Transverse colon (tissue), 4 donors: Measurements from ENCODE around the gene MDP1. TPM values are rescaled to one million over a fixed set of nuclear protein-coding genes. Genes with fewer than 3 reads are reported as not detected.

Source experiments
- DNase-seq: peaks from one replicate; pipeline ENCODE4 v3.0.0-alpha.2; 2019
- H3K27ac ChIP-seq, 4 donors: fragments of 200-600 bp; sonication (generic); 2 replicates each; pipeline ENCODE4 v1.5.1; 2016 to 2018; ENCODE audit warnings: inconsistent platforms in 4 of 4
- H3K27me3 ChIP-seq: fragments of 200-600 bp; sonication (generic); 2 replicates; pipeline ENCODE4 v1.5.1; 2017; ENCODE audit warnings: inconsistent platforms
- H3K36me3 ChIP-seq, 4 donors: fragments of 200-600 bp; sonication (generic); 2 replicates each; pipeline ENCODE4 v1.5.1; 2017 to 2019; ENCODE audit warnings: inconsistent platforms in 4 of 4
- H3K4me1 ChIP-seq, 4 donors: fragments of 200-600 bp; sonication (generic); 2 replicates each; pipeline ENCODE4 v1.5.1; 2017 to 2020; ENCODE audit warnings: inconsistent platforms in 4 of 4
- H3K4me3 ChIP-seq, 4 donors: fragments of 200-600 bp; sonication (generic); 1 replicate in 1 of 4; 2 replicates in 3 of 4; pipeline versions ENCODE4 v1.5.1 to v1.6.1; 2017 to 2019; ENCODE audit warnings: inconsistent platforms in 4 of 4
- H3K9me3 ChIP-seq, 2 donors: fragments of 200-600 bp; sonication (generic); 2 replicates each; pipeline ENCODE4 v1.5.1; 2017 to 2019; ENCODE audit warnings: inconsistent platforms in 2 of 2
- EP300 ChIP-seq: sonication (generic); formaldehyde crosslinking; IDR thresholded peaks from one replicate; pipeline ENCODE4 v1.6.1; 2017; ENCODE audit warnings: antibody characterized with exemption, low read depth
- POLR2A ChIP-seq: fragments of 450-650 bp; IDR thresholded peaks from one replicate; pipeline ENCODE4 v1.6.1; 2016; ENCODE audit warnings: antibody characterized with exemption, mild to moderate bottlenecking, moderate library complexity
- POLR2AphosphoS5 ChIP-seq, 3 donors: sonication (generic); formaldehyde crosslinking; IDR thresholded peaks; one replicate each; pipeline ENCODE4 v1.6.1; 2016; ENCODE audit warnings: antibody characterized with exemption in 3 of 3
- WGBS, 2 donors: methylation state at CpG; one replicate each; pipeline ENCODE4 v1.1.5; 2018; ENCODE audit warnings: low coverage in 1 of 2; 5-methylcytosine and 5-hydroxymethylcytosine counted together
- in situ Hi-C, 4 donors: fragments of 200-750 bp; cut with MboI; loops; one replicate each; pipeline versions ENCODE4 v1.15.0 to v1.15.1; 2017; ENCODE audit warnings: low sequenced_read_pairs in 3 of 4, low pct_ligation_motif_present in 1 of 4, low pct_unique_long_range_greater_than_20kb in 1 of 4
- intact Hi-C: fragments of 100-400 bp; cut with DNase I; formaldehyde crosslinking; loops from one replicate; pipeline ENCODE4 v1.15.1; 2023; ENCODE audit warnings: low total_unique reads
- small RNA-seq, 4 donors: library from RNA; depleted of rRNA; stranded (forward); fragments of <200 nt; gene quantifications; one replicate each; pipeline ENCODE3, GENCODE V24; 2016
- total RNA-seq, 4 donors: library from RNA; depleted of rRNA; stranded (reverse); fragments of >200 nt; gene quantifications; one replicate each; pipeline ENCODE4 v1.1.0, GENCODE V29; 2016
- TF ChIP-seq, protein P1 (sequence below), 5 experiments: fragments of 200-600 bp in 3 of 5; fragments of 450-650 bp in 2 of 5; sonication (generic) in 3 of 5; IDR thresholded peaks; 1 replicate in 2 of 5; 2 replicates in 3 of 5; pipeline ENCODE4 v1.5.1; 2016 to 2017; ENCODE audit warnings: antibody characterized with exemption in 5 of 5, inconsistent platforms in 3 of 5, mild to moderate bottlenecking in 2 of 5, moderate library complexity in 1 of 5

The MDP1 gene
- total RNA-seq, 4 donors from 2014 or later: 11.1 to 116 (median 40.2) TPM

DNA sequence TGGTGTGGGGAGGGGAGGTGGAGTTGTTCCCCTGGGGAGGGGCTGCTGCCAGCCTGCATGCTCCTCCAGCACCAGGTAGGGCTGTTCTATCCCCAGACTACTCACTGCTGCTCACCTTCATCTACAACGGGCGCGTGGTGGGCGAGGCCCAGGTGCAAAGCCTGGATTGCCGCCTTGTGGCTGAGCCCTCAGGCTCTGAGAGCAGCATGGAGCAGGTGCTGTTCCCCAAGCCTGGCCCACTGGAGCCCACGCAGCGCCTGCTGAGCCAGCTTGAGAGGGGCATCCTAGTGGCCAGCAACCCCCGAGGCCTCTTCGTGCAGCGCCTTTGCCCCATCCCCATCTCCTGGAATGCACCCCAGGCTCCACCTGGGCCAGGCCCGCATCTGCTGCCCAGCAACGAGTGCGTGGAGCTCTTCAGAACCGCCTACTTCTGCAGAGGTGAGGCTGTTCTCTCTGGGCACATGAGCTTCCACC, 51.3 kb downstream of the MDP1 start:
- in situ Hi-C loops (no loop called here), intact Hi-C loops (no loop called here)
- Histone ChIP-seq H3K4me3 (no peak overlapping the region), H3K9me3 (no peaks in the 10 kb centered on the region), H3K36me3 (peaks cover 0 to 50% (median 15%) of the 10 kb centered on the region in 4 donors), H3K27ac (no peak overlapping the region), H3K27me3 (no peaks in the 10 kb centered on the region), H3K4me1 (peaks cover 22 to 32% (median 24%) of the 10 kb centered on the region in 4 donors)
- no peak for DNase-seq
- TF ChIP-seq POLR2A: no peak
- TF ChIP-seq EP300: no peak
- no peak for TF ChIP-seq POLR2AphosphoS5 (IDR thresholded peaks at IDR 0.05)
- TF ChIP-seq, protein P1, sequence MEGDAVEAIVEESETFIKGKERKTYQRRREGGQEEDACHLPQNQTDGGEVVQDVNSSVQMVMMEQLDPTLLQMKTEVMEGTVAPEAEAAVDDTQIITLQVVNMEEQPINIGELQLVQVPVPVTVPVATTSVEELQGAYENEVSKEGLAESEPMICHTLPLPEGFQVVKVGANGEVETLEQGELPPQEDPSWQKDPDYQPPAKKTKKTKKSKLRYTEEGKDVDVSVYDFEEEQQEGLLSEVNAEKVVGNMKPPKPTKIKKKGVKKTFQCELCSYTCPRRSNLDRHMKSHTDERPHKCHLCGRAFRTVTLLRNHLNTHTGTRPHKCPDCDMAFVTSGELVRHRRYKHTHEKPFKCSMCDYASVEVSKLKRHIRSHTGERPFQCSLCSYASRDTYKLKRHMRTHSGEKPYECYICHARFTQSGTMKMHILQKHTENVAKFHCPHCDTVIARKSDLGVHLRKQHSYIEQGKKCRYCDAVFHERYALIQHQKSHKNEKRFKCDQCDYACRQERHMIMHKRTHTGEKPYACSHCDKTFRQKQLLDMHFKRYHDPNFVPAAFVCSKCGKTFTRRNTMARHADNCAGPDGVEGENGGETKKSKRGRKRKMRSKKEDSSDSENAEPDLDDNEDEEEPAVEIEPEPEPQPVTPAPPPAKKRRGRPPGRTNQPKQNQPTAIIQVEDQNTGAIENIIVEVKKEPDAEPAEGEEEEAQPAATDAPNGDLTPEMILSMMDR (IDR thresholded peaks at IDR 0.05): no peak
- 89% methylated on average over 14 of the region's 14 CpGs; no CpG with 5 or more reads in 1 of the 2 donors for WGBS, 2 donors

Small RNAs within 50 kb of the gene (small RNA-seq; reads per million reads assigned to genes)
- gene AL136295.4 (0 reads per million in 4 donors), gene CHMP4A (0 reads per million in 4 donors), gene IPO4 (0 to 0.28 (median 0) reads per million in 4 donors), gene IRF9 (0 to 0.12 (median 0) reads per million in 4 donors), gene MDP1 (0 reads per million in 4 donors)

Other genes starting within 250 kb of the MDP1 start
- 10 to 100 TPM; 18.1 to 38.9 (median 27.6) TPM for gene DHRS4L2, start 227.1 kb downstream of the MDP1 start, total RNA-seq
- 1 to 10 TPM in 3 of 4 donors, under 1 TPM in 1; 0.20 to 4.1 (median 3.0) TPM for gene CARMIL3, start 164.1 kb downstream of the MDP1 start, total RNA-seq
- gene CPNE6, start 144.5 kb downstream of the MDP1 start, total RNA-seq: 1 to 10 TPM in 1 of 4 donors, not detected in 3; 3.4 TPM
- 100 to 1,000 TPM in 3 of 4 donors, 10 to 100 TPM in 1; 74.4 to 238 (median 130) TPM for gene PCK2, start 121.8 kb downstream of the MDP1 start, total RNA-seq
- gene DCAF11, start 101.3 kb downstream of the MDP1 start, total RNA-seq: 100 to 1,000 TPM in 3 of 4 donors, 10 to 100 TPM in 1; 86.4 to 267 (median 198) TPM
- gene NRL, start 101.1 kb downstream of the MDP1 start, total RNA-seq: 1 to 10 TPM in 3 of 4 donors, not detected in 1; 1.1 to 2.9 (median 1.6) TPM
- gene FITM1, start 85.4 kb downstream of the MDP1 start, total RNA-seq: 1 to 10 TPM in 2 of 4 donors, not detected in 2; 1.4 to 1.6 TPM
- 100 to 1,000 TPM in 2 of 4 donors, 10 to 100 TPM in 2; 38.8 to 198 (median 132) TPM for gene PSME1, start 79.9 kb downstream of the MDP1 start, total RNA-seq
- gene EMC9, start 74.5 kb downstream of the MDP1 start, total RNA-seq: 10 to 100 TPM in 2 of 4 donors, 1 to 10 TPM in 1, not detected in 1; 2.2 to 15.4 (median 12.3) TPM
- 10 to 100 TPM; 59.5 to 69.8 (median 68.5) TPM for gene PSME2, start 69.5 kb downstream of the MDP1 start, total RNA-seq
- gene RNF31, start 68.6 kb downstream of the MDP1 start, total RNA-seq: 100 to 1,000 TPM in 1 of 4 donors, 10 to 100 TPM in 3; 56.7 to 258 (median 71.2) TPM
- 10 to 100 TPM; 44.2 to 81.9 (median 52.4) TPM for gene IRF9, start 54.8 kb downstream of the MDP1 start, total RNA-seq
- gene REC8, start 44.0 kb downstream of the MDP1 start, total RNA-seq: 100 to 1,000 TPM in 1 of 4 donors, 10 to 100 TPM in 3; 11.3 to 112 (median 31.2) TPM
- 10 to 100 TPM in 3 of 4 donors, 1 to 10 TPM in 1; 10.0 to 60.5 (median 37.3) TPM for gene IPO4, start 27.2 kb downstream of the MDP1 start, total RNA-seq
- gene TM9SF1, start 20.6 kb downstream of the MDP1 start, total RNA-seq: 100 to 1,000 TPM in 1 of 4 donors, 10 to 100 TPM in 3; 32.9 to 127 (median 63.9) TPM
- gene TSSK4, start 10.4 kb downstream of the MDP1 start, total RNA-seq: not detected
- 10 to 100 TPM in 3 of 4 donors, 1 to 10 TPM in 1; 7.0 to 81.3 (median 59.0) TPM for gene CHMP4A, start 2.6 kb downstream of the MDP1 start, total RNA-seq
- 100 to 1,000 TPM in 1 of 4 donors, 10 to 100 TPM in 3; 42.2 to 113 (median 69.9) TPM for gene NEDD8, start 16.3 kb upstream of the MDP1 start, total RNA-seq
- gene GMPR2, start 16.9 kb upstream of the MDP1 start, total RNA-seq: 10 to 100 TPM in 3 of 4 donors, 1 to 10 TPM in 1; 4.2 to 72.5 (median 46.3) TPM
- 100 to 1,000 TPM in 1 of 4 donors, 10 to 100 TPM in 3; 26.9 to 120 (median 42.2) TPM for gene TINF2, start 26.6 kb upstream of the MDP1 start, total RNA-seq
- 10 to 100 TPM in 1 of 4 donors, 1 to 10 TPM in 2, not detected in 1; 1.4 to 96.5 (median 2.2) TPM for gene TGM1, start 47.1 kb upstream of the MDP1 start, total RNA-seq
- gene RABGGTA, start 55.5 kb upstream of the MDP1 start, total RNA-seq: 100 to 1,000 TPM in 1 of 4 donors, 10 to 100 TPM in 3; 47.3 to 227 (median 53.0) TPM
- gene DHRS1, start 83.7 kb upstream of the MDP1 start, total RNA-seq: 100 to 1,000 TPM in 1 of 4 donors, 10 to 100 TPM in 3; 84.2 to 106 (median 94.6) TPM
- 10 to 100 TPM; 18.8 to 20.9 (median 19.3) TPM for gene NOP9, start 83.8 kb upstream of the MDP1 start, total RNA-seq
- gene CIDEB, start 91.9 kb upstream of the MDP1 start, total RNA-seq: 100 to 1,000 TPM in 1 of 4 donors, 10 to 100 TPM in 2, 1 to 10 TPM in 1; 6.7 to 168 (median 23.6) TPM
- gene LTB4R2, start 94.1 kb upstream of the MDP1 start, total RNA-seq: 10 to 100 TPM in 1 of 4 donors, 1 to 10 TPM in 3; 4.4 to 81.5 (median 7.1) TPM
- gene LTB4R, start 95.4 kb upstream of the MDP1 start, total RNA-seq: 1 to 10 TPM; 1.1 to 8.3 (median 6.2) TPM
- 10 to 100 TPM in 3 of 4 donors, 1 to 10 TPM in 1; 7.9 to 74.8 (median 21.3) TPM for gene ADCY4, start 119.0 kb upstream of the MDP1 start, total RNA-seq
- 100 to 1,000 TPM in 1 of 4 donors, 10 to 100 TPM in 3; 19.3 to 156 (median 53.6) TPM for gene RIPK3, start 123.9 kb upstream of the MDP1 start, total RNA-seq
- 10 to 100 TPM; 13.4 to 58.0 (median 20.9) TPM for gene NFATC4, start 152.1 kb upstream of the MDP1 start, total RNA-seq
- gene NYNRIN, start 182.9 kb upstream of the MDP1 start, total RNA-seq: 10 to 100 TPM in 1 of 4 donors, 1 to 10 TPM in 3; 2.6 to 11.4 (median 9.0) TPM
- 1 to 10 TPM in 3 of 4 donors, under 1 TPM in 1; 0.79 to 9.7 (median 1.6) TPM for gene CBLN3, start 213.6 kb upstream of the MDP1 start, total RNA-seq
- 100 to 1,000 TPM in 2 of 4 donors, 10 to 100 TPM in 2; 65.7 to 129 (median 101) TPM for gene KHNYN, start 213.9 kb upstream of the MDP1 start, total RNA-seq
- 100 to 1,000 TPM in 1 of 4 donors, 10 to 100 TPM in 3; 18.3 to 202 (median 39.3) TPM for gene SDR39U1, start 226.7 kb upstream of the MDP1 start, total RNA-seq